ELF-1 (cell line): Measurements from ENCODE around the gene NMNAT2.

Experiments used
- DNase-seq: peaks from one replicate; pipeline ENCODE4 v3.0.0-alpha.2; 2016; ENCODE audit warnings: low read depth, low spot score

NMNAT2 gene

DNA sequence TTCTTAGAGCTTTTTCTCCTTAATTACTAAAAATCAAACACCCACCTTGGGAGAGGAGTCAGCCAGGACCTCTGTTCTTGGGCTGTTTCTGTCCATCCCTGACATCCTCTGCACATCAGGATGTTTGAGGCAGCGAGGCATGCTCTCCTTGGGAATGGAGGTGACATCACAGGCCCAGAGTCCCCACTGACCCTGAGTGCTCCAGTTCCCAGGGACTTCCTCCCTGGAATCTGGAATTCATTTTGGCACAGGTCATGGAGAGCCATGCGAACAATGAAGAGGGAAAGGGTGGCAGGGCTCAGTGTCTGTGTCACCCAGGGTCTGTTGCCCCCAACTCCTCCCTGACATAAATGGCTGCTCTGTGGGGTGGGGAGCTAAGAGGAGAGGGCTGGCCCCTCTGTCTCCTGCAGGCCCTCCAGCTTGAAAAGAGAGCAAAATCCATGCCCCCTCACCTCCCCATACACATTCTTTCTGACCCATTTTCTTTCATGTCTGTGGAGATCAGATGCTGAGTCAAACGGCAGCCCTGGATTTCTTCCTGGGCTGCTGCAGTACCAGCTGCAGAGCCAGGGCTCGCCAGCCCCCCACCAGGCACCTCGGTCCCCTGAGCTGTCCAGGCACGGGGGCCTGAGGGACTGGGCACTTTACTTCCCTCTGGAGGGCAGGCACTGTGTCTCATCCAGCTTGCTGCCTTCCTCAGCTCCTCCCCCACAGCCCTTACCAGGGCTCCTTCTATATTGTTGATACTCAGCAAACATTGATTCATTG, 102.0 kb downstream of the NMNAT2 start:
- peak; percentile 23 for DNase-seq

DNA sequence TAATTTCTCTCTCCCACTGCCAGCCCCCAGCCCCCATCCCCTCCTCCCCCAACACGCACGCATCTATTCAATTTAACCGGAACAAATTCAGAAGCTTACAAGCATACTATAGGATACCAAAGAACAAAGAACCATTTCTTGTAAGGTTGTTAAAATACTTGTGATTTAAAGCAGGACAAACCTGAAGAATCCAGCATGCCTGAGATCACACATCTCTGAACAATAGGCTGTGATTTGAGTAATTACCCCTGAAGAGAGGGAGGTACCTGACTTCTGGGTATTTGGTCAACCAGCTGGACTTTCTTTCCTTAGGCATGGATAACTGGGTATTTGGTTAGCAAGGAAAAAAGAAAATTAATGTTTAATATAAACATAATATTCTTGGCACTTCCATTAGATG, 105.1 kb downstream of the NMNAT2 start:
- peak; percentile 38 for DNase-seq

DNA sequence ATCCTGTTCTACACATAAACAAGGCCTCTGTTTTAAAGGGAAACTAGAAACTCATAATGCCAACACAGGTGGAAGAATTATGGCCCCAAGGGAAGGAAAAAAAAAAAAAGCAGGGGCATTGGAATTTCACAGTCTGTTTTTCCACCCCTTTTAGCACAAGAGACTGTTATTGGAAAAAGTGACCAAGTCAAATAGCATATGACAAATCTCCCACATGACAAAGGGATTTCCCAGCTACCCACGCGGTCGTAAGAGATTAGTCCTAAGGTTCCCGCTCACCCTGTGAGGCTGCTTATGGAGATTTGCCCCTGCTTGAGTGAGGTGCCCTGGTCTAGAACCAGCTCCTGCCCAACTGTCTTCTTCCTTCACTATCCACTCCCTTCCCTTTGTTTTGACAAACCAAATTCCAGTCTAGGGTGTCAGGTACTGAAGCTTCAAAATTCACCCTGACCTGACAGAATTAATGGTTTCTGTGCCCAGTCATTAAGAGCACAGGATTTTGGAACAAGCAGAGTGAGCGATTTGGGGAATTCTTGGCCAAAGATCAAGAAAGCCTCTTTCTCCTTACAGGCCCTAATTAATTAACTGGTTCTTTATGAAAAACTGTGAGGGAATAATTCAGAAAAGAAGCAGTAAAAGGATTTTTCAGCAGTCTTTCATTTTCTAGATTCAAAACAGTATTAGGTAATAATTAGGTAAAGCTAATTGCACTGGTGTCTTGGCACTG, 107.3 kb downstream of the NMNAT2 start:
- DNase-seq, result no peak

DNA sequence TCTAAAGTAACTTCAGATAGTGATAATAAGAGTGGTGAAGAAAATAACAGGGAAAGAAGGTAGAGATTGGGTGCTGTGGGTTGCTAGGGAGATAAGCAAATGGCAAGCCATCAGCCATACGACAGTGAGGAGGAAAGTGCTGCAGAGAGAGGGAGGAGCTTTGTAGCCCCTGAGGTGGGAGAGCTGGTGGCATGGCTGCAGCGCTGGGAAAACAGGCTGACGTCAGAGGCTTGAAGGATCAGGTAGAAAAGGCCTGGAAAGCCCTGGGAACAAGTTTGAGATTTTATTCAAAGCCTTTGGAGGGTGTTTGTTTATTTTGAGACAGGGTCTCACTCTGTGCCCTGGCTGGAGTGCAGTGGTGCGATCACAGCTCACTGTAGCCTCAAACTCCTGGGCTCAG, 109.5 kb downstream of the NMNAT2 start:
- peak; percentile 84 for DNase-seq

DNA sequence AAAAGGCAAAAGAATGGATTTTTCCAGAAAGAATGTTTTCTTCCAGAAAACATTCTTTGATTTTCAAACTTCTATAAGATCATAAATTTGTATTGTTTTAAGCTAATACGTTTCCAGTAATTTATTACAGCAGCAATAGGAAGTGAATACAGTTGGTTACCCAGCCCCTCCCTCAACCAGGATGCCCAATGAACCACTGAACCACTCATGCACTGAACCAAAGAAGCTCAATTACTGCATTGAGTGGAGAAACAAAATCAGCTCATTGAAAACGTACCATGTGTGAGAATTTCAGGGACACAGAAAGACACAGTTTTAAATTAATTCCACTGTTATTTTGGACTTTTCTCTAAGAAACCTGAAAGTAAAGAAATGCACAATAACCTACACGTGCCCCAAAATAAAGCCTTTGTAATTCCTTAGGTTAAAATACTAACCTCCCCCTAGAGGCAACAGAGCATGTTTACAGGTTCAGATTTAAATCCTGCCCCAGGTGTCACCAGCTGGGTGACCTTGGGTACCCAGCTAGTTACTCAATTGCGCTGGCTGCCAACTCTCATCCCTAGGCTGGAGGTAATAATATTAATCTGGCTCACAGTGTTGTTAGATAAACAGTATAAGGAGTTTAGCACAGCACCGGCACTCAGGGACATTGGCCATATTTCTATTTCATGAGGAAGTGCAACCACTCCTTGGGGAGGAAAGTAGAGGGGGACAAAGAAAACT, 111.7 kb downstream of the NMNAT2 start:
- DNase-seq, result no peak

DNA sequence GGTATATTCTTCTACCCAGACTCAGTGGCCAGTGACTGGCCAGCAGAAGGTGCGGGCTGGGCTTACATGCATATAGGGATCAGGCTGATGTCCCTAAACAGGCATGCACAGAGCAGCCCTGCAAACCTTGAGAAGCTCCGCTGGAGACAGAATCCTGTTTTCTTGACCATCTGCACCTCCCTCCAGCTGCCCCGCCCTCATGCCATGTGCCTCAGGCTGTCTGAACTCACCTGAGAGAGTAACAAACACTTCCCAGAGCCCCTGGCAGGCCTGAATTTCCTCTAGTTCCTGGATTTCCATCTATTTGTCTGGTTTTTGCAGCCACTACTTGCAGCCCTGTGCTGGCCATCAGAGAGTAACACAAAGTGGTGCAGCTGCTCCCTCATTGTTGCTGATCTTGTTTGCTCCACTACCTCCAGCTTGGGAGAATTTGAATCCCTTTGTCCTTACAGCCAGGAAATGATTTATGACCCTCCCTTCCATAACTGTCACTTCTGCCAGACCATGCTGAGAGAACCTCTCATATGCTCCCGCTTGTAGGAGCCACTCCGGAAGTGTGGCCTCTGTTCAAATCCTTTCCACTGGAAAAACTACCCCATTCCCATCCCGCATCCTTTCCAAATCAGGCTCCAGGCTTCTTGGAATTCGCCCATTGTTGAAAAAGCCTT, 113.6 kb downstream of the NMNAT2 start:
- peak; percentile 89 for DNase-seq

DNA sequence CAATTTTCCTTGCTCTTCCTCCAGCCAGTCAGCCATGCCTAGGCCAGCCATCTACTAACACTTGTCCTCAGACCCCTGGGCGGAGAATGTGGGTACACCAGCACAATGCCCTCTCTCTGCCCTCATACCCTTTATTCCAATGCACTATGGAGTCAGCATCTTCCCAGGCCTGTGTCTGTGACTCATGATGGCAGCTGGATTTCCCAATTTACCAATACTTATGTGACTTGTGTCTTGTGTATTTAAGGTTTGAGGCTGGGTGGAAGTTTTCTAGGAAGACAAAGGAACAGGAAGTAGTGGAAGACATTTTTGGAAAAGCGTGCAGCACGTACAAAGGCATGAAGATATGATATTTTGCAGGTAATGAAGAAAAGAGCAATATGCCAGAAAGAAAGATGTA, 114.3 kb downstream of the NMNAT2 start:
- DNase-seq, result no peak

DNA sequence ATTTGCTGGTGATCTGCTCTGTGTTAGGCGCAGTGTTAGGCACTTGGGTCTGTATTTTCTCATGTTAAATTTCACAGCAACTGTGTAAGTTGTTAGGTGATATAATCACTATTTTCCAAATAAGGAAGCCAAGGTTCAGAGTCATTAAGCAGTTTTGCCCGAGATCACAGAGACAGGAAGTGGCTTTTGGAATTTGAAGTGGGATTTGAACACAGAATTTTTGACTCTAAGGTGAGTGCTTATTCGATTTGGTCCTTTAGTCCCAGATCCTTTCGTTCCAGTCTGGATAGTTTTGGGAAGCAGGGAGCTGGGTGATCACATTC, 114.9 kb downstream of the NMNAT2 start:
- no peak for DNase-seq

GRCh38 chr1:183302452-183303322, 115.5 kb downstream of the NMNAT2 start:
- peak; percentile 67 for DNase-seq

DNA sequence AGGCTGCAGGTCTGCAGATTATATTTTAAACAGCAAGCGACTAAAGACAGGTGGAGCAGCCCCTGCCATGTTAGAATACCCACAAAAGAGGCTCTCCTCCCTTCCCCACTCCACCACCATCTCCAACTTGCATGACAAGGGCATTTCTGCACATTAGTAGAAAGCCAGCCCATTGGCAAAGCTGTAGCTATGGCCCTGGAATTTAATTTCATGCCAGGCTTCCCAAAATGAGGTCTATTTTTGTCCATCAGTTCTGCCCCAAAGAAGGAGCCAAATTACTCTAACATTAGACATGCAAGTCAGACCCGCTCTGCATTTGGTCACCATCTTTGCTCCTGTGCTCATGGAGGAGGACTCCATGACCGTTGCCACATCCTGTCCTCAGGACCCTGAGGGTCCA, 116.9 kb downstream of the NMNAT2 start:
- DNase-seq, result no peak

- DNase-seq, result no peak
Measured at GRCh38 chr1:183300828-183301227, 117.4 kb downstream of the NMNAT2 start.

GRCh38 chr1:183300395-183300794, 117.8 kb downstream of the NMNAT2 start:
- no peak for DNase-seq

GRCh38 chr1:183296782-183297181, 121.4 kb downstream of the NMNAT2 start:
- DNase-seq, result no peak

DNA sequence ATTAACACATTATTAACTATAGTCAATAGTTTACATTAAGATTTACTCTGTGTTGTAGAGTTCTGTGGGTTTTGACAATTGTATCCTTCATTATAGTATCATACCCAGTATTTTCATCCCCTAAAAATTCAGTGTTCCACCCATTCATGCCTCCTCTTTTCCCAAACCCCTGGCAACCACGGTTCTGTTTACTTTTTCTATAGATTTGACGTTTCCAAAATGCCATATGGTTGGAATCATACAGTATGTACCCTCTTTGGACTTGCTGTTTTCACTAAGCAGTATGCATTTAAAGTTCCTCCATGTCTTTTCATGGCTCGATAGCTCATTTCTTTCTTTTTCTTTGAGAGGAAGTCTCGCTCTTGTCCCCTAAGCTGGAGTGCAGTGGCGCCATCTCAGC, 122.7 kb downstream of the NMNAT2 start:
- DNase-seq, result no peak

- no peak for DNase-seq
Measured at GRCh38 chr1:183293876-183294275, 124.3 kb downstream of the NMNAT2 start.

- DNase-seq, result no peak
Measured at GRCh38 chr1:183293241-183293640, 124.9 kb downstream of the NMNAT2 start.

- DNase-seq, result peak; percentile 42
Measured at GRCh38 chr1:183291802-183292514, 126.2 kb downstream of the NMNAT2 start.

GRCh38 chr1:183291216-183291762, 126.9 kb downstream of the NMNAT2 start:
- no peak for DNase-seq

GRCh38 chr1:183290628-183291027, 127.6 kb downstream of the NMNAT2 start:
- DNase-seq, result no peak

DNA sequence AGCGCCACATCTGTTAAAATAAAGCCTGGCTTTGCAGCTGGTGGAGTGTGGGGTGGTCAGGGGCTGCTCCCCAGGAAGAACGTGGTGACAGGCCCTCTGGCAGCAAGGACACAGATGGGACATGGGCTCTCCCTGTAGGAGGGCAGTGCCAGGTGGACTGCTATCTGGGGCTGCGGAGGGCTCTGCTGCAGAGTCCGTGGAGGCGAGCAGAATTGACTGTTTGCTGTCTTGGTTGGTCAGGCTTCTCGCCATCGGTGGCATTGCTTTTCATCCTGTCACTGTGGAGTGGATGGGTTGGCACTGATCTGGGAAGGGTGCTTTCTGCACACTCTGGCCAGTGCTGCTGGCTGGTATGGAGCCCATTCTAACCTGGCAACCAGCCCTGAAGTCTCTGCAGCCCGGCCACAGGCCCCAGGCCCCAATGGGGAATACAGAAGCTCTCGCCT, 129.1 kb downstream of the NMNAT2 start:
- DNase-seq, result no peak
